ENCODE results near the gene SOX3.

GRCh38 chrX:140510306-140510676 lies 5.4 kb upstream of the SOX3 start:
- TF ChIP-seq ZNF274 (IDR thresholded peaks at IDR 0.05; ENCODE audit: low read depth, low read length) (no peak), YY1 (IDR thresholded peaks at IDR 0.05; ENCODE audit: insufficient read depth, insufficient read length) (no peak), SUZ12 (IDR thresholded peaks at IDR 0.05; ENCODE audit: extremely low read depth, insufficient read depth, insufficient read length) (no peak)
